GM12878 (cell line): ENCODE results near the gene ANKRD13A. TPM values are rescaled to one million over a fixed set of nuclear protein-coding genes. Genes with fewer than 3 reads are reported as not detected.

Source experiments
- ASH2L ChIP-seq: fragments of 300-600, 200-600 bp; sonication (generic); IDR thresholded peaks from 2 replicates; pipeline ENCODE4 v1.6.1; 2017; ENCODE audit warnings: low read depth, mild to moderate bottlenecking, borderline replicate concordance
- CBX3 ChIP-seq: fragments of 200-600 bp; sonication (generic); IDR thresholded peaks from 2 replicates; pipeline ENCODE4 v1.6.1; 2016; ENCODE audit warnings: low read depth, borderline replicate concordance
- MYB ChIP-seq: fragments of 150-350 bp; IDR thresholded peaks from 2 replicates; pipeline ENCODE4 v1.6.1; 2014; ENCODE audit warnings: mild to moderate bottlenecking, low read depth, low read length, borderline replicate concordance
- NFIC ChIP-seq: IDR thresholded peaks from 2 replicates; pipeline ENCODE4 v1.6.1; 2012; ENCODE audit warnings: low read depth, mild to moderate bottlenecking, inconsistent platforms, low read length, moderate library complexity
- PAX8 ChIP-seq: fragments of 450-650 bp; IDR thresholded peaks from 2 replicates; pipeline ENCODE4 v1.6.1; 2017; ENCODE audit warnings: mild to moderate bottlenecking, moderate library complexity
- STAT1 ChIP-seq: fragments of 450-650 bp; conservative IDR thresholded peaks from 2 replicates; pipeline ENCODE4 v1.6.1; 2014; ENCODE audit warnings: antibody characterized with exemption, mild to moderate bottlenecking
- TAF1 ChIP-seq: IDR thresholded peaks from 2 replicates; pipeline ENCODE4 v1.6.1; 2011; ENCODE audit warnings: mild to moderate bottlenecking, low read depth, low read length, borderline replicate concordance
- polyA plus RNA-seq, 11 experiments: library from polyadenylated mRNA; depleted of rRNA in 4 of 11; unstranded in 6 of 11; stranded (reverse) in 5 of 11; fragments of >200 nt; fragmentation: Nextera tagmentation in 4 of 11; fragmentation: Illumina TruSeq in 1 of 11; extraction: Ambion mirVana in 4 of 11; extraction: Trizol in 1 of 11; gene quantifications; 1 replicate in 1 of 11; 2 replicates in 10 of 11; pipeline versions ENCODE4 v1.2.1 to v1.2.3, GENCODE V29; 2011 to 2016; ENCODE audit warnings: inconsistent platforms in 2 of 11, missing spikeins in 2 of 11, low read depth in 1 of 11
- total RNA-seq, 4 experiments: library from RNA; depleted of rRNA in 3 of 4; stranded (reverse); fragments of >200 nt in 3 of 4; fragmentation: Illumina TruSeq in 1 of 4; extraction: Trizol in 1 of 4; gene quantifications; 2 replicates each; pipeline versions ENCODE4 v1.2.1 to v1.2.3, GENCODE V29; 2013 to 2021
- TF ChIP-seq, protein P1 (sequence below): fragments of 150-350 bp; IDR thresholded peaks from 2 replicates; pipeline ENCODE4 v1.6.1; 2014; ENCODE audit warnings: mild to moderate bottlenecking, low read depth, low read length
- TF ChIP-seq, protein P2 (sequence below): fragments of 450-650 bp; formaldehyde crosslinking; IDR thresholded peaks from 2 replicates; pipeline ENCODE4 v1.4.0; 2022; ENCODE audit warnings: mild to moderate bottlenecking, moderate library complexity
- TF ChIP-seq, protein P3 (sequence below): fragments of 450-650 bp; IDR thresholded peaks from 2 replicates; pipeline ENCODE4 v1.6.1; 2016; ENCODE audit warnings: mild to moderate bottlenecking, moderate library complexity, borderline replicate concordance
- TF ChIP-seq, protein P4 (sequence below): fragments of 450-650 bp; IDR thresholded peaks from 2 replicates; pipeline ENCODE4 v1.6.1; 2017; ENCODE audit warnings: antibody characterized with exemption, mild to moderate bottlenecking, moderate library complexity

ANKRD13A gene
- total and polyA plus RNA-seq, 10 of the 15 experiments (the other 5 are each of a cell fraction or from before 2014, with no cell fraction given) = 10.2 to 93.4 (median 76.5) TPM

DNA sequence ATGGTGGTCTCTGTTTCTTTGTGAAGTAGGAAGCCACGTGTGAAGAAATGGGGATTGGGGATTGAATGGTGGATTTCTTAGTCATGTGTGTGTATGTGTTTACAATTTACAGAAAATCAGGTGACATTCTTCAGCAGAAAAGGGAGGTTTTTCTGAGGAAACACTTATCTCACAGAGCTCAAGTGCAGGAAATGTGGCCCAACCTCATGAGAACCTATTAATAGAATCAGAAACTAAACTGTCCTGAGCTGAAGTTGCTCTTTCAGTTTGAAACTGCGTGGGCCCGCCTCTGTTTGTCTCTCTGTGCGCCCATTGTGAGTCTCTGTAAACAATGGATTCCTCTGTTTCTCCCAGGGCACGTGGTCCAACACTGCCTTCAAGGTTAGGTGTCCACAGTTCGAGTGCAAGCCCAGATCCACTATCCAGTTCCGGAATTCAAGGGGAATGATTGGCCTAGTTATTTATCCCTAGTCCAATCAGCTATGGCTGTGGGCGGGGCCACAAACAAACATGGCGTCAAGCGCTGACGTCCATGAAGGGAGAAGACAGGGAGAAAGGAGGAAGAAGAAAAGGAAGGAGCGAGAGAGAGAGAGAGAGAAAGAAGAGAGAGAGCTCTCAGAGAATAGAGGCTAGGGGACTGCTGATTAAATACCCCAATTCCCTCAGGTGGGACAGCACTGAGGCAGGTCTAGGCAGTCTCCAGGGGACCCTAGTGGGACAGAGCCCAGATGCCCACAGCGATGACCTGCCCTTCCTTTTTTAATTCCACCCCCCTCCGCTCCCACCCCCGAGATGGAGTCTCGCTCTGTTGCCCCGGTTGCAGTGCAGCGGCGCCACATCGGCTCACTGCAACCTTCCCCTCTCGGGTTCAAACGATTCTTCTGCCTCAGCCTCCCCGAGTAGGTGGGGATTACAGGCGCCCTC, 80.5 kb downstream of the ANKRD13A start (continued):
- TF ChIP-seq, protein P1, sequence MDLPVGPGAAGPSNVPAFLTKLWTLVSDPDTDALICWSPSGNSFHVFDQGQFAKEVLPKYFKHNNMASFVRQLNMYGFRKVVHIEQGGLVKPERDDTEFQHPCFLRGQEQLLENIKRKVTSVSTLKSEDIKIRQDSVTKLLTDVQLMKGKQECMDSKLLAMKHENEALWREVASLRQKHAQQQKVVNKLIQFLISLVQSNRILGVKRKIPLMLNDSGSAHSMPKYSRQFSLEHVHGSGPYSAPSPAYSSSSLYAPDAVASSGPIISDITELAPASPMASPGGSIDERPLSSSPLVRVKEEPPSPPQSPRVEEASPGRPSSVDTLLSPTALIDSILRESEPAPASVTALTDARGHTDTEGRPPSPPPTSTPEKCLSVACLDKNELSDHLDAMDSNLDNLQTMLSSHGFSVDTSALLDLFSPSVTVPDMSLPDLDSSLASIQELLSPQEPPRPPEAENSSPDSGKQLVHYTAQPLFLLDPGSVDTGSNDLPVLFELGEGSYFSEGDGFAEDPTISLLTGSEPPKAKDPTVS = no peak
- TF ChIP-seq PAX8 = no peak
- TF ChIP-seq, protein P2, sequence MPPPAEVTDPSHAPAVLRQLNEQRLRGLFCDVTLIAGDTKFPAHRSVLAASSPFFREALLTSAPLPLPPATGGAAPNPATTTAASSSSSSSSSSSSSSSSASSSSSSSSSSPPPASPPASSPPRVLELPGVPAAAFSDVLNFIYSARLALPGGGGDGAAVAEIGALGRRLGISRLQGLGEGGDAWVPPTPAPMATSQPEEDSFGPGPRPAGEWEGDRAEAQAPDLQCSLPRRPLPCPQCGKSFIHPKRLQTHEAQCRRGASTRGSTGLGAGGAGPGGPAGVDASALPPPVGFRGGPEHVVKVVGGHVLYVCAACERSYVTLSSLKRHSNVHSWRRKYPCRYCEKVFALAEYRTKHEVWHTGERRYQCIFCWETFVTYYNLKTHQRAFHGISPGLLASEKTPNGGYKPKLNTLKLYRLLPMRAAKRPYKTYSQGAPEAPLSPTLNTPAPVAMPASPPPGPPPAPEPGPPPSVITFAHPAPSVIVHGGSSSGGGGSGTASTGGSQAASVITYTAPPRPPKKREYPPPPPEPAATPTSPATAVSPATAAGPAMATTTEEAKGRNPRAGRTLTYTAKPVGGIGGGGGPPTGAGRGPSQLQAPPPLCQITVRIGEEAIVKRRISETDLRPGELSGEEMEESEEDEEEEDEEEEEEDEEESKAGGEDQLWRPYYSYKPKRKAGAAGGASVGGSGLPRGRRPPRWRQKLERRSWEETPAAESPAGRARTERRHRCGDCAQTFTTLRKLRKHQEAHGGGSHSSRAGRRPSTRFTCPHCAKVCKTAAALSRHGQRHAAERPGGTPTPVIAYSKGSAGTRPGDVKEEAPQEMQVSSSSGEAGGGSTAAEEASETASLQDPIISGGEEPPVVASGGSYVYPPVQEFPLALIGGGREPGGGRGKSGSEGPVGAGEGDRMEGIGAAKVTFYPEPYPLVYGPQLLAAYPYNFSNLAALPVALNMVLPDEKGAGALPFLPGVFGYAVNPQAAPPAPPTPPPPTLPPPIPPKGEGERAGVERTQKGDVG = no peak
- TF ChIP-seq NFIC = peak; percentile 78; the same call in 1 of the 2 replicates
- 0 out of 2 replicates have a peak, but pooled peaks have one; percentile 27 for TF ChIP-seq STAT1
- TF ChIP-seq TAF1 = peak; percentile 88
- TF ChIP-seq CBX3 = no peak
- peak; percentile 99 for TF ChIP-seq ASH2L
- TF ChIP-seq MYB = no peak
- TF ChIP-seq, protein P3, sequence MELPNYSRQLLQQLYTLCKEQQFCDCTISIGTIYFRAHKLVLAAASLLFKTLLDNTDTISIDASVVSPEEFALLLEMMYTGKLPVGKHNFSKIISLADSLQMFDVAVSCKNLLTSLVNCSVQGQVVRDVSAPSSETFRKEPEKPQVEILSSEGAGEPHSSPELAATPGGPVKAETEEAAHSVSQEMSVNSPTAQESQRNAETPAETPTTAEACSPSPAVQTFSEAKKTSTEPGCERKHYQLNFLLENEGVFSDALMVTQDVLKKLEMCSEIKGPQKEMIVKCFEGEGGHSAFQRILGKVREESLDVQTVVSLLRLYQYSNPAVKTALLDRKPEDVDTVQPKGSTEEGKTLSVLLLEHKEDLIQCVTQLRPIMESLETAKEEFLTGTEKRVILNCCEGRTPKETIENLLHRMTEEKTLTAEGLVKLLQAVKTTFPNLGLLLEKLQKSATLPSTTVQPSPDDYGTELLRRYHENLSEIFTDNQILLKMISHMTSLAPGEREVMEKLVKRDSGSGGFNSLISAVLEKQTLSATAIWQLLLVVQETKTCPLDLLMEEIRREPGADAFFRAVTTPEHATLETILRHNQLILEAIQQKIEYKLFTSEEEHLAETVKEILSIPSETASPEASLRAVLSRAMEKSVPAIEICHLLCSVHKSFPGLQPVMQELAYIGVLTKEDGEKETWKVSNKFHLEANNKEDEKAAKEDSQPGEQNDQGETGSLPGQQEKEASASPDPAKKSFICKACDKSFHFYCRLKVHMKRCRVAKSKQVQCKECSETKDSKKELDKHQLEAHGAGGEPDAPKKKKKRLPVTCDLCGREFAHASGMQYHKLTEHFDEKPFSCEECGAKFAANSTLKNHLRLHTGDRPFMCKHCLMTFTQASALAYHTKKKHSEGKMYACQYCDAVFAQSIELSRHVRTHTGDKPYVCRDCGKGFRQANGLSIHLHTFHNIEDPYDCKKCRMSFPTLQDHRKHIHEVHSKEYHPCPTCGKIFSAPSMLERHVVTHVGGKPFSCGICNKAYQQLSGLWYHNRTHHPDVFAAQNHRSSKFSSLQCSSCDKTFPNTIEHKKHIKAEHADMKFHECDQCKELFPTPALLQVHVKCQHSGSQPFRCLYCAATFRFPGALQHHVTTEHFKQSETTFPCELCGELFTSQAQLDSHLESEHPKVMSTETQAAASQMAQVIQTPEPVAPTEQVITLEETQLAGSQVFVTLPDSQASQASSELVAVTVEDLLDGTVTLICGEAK = no peak; the same call in 1 of the 2 replicates
- TF ChIP-seq, protein P4, sequence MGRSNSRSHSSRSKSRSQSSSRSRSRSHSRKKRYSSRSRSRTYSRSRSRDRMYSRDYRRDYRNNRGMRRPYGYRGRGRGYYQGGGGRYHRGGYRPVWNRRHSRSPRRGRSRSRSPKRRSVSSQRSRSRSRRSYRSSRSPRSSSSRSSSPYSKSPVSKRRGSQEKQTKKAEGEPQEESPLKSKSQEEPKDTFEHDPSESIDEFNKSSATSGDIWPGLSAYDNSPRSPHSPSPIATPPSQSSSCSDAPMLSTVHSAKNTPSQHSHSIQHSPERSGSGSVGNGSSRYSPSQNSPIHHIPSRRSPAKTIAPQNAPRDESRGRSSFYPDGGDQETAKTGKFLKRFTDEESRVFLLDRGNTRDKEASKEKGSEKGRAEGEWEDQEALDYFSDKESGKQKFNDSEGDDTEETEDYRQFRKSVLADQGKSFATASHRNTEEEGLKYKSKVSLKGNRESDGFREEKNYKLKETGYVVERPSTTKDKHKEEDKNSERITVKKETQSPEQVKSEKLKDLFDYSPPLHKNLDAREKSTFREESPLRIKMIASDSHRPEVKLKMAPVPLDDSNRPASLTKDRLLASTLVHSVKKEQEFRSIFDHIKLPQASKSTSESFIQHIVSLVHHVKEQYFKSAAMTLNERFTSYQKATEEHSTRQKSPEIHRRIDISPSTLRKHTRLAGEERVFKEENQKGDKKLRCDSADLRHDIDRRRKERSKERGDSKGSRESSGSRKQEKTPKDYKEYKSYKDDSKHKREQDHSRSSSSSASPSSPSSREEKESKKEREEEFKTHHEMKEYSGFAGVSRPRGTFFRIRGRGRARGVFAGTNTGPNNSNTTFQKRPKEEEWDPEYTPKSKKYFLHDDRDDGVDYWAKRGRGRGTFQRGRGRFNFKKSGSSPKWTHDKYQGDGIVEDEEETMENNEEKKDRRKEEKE = no peak
